MV-4-11 (cell line): ENCODE data around the gene SYCP2L.
"Not testable (repeated sequence)": the region's sequence is repeated elsewhere in the genome, so short reads cannot be mapped to it uniquely, and the experiment has no call there.

Source experiments
- DNase-seq: peaks from one replicate; lab custom pipeline; 2025; lab: John Stamatoyannopoulos, UW

Gene SYCP2L

DNA sequence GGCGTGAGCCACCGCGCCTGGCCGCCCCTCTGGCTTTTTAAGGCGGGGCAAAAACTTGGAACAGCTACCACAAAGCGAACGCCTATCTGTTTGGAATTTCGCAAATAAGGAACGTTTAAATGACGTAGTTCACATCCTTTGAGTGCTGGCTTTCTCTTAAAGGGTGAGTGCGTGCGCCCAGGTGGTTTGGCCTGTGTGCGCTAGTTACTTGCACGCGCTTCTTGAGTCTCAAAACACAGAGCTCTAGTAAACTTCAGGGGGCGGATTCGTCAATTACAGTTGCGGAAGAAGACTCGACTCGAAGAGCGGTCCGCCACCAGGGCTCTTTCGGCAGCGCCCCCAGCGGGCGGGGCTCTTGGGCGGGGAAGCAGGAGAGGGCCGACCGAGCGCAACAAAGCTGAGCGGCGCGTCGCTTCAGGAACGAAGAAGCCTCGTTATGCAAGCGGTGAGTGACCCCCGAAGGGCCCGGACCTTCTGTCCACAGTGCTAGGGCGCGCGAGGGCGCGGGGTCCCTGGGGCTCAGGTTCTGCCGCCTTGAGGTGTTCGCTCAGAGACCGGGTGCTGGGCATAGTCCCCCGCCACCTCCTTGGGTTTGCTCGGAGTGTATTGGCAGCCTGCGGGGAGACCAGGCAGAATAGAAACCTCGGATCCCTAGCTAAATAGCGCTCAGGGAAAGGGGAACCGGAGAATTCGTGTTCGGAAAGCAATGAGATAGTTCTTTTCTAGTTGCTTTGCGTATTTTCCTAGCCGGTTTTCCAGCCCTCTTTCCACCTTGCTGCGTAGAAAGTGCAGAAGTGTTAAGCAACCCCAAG is at the start of gene SYCP2L:
SYCP2L (plus strand) TSS at position 362 of the 812 bp plus-strand sequence; CDS start at position 437, 75 bp downstream.
- DNase-seq, result peak; percentile 72

DNA sequence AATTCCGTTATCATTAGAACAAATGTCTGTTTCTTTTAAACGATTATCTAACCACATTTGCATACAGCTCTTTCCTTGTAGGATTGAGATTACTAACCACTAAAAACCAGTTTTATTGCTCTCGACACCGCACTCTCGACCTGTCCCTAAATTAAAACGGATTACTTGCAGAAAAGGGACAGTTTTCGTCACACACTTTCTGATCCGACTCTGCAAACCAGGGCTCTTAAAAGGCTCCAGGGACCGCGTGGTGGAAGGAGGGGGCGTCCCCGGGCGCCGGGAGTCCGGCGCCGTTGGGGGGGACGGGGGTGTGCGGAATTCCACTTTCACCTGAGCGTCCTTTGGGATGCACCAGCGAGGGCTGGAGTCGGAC is 49.2 kb upstream of the SYCP2L start:
- no peak for DNase-seq

DNA sequence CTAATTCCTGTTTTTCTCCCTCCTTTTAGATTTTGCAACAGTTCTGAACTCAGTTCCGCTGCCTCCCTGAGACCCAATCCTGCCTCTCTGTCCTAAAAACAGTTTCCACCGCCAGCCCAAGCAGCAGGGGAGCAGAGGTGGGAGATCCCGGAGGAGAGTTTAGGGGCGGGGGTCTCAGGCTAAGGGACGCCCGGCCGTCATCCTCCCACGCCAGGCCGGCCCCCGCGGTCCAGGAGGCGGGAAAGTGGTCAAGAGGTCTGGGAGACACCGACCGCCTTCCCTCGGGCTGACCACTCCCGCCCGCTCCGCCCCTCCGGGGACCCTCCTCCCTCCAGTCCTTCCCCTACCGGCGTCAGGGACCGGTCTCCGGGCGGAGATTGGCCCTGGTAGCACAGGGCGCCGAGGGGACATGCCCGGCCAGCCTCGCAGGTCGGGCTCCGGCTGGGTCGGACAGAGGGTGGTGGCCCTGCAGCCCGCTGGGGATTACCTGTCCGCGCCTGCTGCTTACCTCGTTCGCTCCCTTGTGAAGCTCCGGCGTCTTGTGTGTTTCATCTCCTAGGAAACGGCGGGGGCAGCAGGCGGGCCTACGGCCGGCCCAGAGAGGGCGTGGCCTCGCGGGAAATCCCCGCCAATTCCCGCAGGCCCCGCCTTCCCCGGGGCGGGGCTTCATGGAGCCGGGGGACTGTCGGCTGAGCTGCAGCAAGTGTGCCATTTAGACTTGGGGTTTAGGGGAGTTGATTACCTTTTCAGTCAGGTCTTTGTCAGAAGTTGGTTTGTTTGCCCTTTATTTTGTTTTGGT is 48.7 kb upstream of the SYCP2L start, which contains the start of gene MAK:
MAK (minus strand) TSS at position 545 of the 799 bp plus-strand sequence. CDS start 7,891 bp downstream, outside the sequence.
- peak; percentile 75 for DNase-seq

DNA sequence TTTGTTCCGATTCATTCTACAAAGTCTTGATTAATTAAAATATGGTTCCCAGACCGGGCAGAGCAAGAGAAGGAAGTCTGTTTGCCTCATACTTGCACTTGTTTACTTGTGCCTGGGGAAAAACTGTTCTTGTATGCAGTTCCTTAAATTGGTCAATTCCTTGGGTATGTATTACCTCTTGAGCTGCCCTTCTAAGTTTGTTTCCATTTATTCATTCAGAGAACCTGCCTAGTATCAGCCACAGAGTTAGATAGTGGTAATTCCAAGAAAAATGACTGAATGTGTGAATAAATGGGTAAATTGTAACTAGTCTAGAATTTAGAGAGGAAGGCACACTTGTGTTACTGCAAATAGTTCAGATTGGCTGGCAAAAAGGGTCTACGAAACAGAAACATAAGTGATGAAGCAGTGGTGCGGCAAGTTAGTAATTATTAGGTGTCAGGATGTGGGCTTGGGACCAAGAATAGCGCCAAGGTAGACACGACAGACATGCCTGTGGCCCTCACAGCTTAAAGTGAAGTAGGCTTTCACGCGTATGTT is 48.0 kb upstream of the SYCP2L start:
- peak; percentile 75 for DNase-seq

DNA sequence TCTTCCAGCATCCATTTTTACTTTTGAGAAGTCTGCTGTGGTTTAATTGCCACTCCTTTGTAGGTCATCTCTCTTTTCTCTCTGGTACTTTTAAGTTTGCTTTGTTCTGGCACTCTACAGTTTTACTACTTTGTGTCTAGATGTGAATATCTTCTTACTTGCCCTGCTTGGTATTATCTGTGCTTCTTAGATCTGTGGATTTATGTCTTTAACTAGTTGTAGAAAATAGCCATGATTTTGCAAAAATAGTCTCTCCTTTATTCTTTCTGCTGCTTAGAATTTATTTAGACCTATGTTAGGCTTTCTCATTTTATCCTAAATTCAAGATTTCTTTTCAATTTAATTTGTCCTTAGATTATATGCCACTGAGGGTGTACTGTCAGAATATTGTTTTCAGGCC is 43.3 kb upstream of the SYCP2L start:
- DNase-seq, result no peak

DNA sequence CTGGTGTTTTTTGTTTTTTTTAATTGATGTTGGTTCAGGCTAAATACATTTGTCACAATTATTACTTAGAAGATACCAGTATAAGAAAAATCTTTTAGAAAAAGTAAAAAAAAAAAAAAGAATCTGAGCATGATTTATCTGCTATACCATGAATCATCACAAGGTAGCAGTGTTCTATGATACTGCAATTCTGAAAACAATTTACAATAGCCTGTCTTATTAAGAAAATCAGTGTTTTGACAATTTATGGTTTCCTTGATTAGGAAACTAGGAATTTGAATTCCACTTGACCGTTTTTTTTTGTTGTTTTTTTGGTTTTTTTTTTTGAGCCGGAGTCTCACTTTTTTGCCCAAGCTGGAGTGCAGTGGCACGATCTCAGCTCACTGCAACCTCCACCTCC is 39.2 kb upstream of the SYCP2L start:
- DNase-seq, result peak; percentile 11

DNA sequence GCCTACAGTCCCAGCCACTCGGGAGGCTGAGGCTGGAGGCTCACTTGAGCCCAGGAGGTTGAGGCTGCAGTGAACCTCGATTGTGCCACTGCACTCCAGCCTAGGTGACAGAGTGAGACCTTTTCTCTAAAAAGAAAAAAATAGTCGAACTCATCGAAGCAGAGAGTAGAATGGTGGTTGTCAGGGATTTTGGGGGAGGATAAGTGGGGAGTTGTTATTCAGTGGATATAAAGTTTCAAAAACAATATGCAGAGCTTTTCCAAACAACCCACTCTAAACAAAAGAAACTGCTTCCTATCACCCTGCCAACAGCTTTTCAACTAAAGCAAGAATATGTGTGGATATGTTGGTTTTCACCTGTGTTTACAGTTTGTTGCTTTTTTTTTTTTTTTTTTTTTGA is 37.0 kb upstream of the SYCP2L start:
- DNase-seq, result no peak

DNA sequence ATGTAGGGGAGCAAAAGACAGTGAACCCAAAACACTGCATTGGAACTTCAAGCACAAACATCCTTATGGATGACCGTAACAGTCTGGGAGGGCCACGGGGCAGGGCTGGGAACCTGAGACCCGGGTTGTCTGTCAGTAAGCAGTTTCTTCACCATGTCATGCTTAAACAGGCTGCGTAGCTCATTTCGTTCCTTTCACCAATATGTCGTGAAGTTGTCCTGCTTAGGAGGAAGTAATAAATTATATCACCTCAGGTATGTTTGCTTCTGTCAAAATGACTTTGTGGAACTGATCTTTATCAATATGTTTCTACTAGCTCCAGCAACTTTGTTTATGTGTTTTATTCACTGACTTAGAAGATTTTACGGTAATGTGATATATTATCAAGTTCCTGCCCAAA is 36.1 kb upstream of the SYCP2L start:
- no peak for DNase-seq

DNA sequence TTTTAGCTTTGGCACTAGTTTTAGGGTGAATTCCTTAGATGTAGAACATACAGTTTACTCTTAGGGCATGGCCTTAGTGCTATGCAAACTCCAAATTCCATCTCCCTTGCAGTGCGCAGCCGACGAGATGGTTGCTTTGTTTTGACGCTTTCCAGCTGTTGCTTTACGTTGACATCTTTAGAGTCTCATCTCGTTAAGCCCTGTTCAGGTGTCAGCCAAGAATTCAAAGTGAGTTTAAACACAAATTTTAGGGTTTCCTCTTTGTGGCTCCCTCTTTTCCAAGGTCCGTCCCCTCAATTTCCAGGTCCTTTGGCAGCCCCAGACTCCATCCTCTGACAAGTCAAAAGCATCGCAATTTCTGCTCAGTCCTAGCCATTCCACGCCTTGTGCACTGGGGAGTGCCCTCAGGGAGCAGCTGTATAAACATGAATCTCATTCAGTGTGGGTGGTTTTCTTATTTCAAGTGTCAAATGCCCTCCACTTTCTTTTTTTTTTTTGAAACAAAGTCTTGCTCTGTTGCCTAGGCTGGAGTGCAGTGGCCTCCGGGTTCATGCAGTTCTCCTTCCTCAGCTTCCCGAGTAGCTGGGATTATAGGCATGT is 34.4 kb upstream of the SYCP2L start:
- DNase-seq, result no peak

DNA sequence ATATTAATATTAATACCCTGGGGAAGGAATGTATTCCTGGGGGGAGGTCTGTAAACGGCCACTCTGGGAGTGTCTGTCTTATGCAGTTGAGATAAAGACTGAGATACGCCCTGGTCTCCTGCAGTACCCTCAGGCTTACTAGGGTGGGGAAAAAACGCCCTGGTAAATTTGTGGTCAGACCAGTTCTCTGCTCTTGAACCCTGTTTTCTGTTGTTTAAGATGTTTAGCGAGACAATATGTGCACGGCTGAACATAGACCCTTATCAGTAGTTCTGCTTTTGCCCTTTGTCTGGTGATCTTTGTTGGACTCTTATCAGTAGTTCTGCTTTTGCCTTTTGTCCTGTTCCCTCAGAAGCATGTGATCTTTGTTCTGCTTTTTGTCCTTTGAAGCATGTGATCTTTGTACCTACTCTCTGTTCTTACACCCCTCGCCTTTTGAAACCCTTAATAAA is 33.0 kb upstream of the SYCP2L start:
- peak; percentile 74 for DNase-seq

DNA sequence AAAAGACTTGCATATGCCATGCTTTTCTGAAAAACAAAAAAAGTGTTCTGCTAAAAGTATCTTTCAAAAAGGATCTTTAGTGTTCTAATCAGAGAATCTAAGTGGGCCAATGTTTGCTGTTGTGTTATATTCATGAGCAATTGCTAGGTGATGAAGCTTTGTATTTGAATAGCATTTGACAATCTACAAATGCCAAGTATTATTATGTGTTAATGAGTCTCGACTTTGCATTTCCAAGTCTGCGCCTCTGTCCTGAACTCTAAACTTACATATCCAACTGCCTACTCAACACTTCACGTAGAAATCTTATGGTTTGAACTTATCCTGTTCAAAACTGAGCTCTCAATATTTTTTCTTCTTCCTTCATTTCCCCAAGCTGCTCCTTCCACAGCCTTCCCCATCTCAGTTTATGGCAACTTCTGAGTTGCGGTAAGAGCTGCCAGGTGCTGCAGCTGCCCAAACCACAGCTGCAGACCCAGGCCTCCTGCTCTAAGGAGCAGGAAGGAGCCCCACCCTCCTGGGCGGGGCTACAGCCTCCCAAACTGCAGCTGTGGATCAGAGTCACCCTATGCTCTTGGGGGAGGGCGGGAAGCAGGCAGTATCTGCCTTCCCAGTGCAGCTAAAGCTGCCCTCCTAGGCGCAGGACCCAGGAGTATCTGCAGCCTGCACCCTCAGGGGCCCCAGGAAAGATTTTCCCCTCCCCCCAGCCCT is 31.8 kb upstream of the SYCP2L start:
- DNase-seq, result no peak

DNA sequence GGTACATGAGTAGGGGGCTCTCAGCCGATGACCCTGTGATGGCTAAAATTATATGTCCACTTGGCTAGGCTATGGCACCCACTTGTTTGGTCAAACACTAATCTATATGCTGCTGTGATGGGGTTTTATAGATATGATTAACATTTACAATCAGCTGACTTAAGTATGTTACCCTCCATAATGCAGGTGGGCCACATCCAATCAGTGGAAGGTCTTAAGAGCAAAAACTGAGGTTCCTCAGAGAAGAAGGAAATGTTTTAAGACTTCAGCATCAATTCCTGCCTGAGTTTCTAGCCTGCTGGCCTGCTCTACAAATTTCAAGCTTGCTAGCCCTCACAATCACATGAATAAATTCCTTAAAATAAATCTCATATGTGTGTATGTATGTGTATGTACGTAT is 29.6 kb upstream of the SYCP2L start:
- DNase-seq, result no peak

DNA sequence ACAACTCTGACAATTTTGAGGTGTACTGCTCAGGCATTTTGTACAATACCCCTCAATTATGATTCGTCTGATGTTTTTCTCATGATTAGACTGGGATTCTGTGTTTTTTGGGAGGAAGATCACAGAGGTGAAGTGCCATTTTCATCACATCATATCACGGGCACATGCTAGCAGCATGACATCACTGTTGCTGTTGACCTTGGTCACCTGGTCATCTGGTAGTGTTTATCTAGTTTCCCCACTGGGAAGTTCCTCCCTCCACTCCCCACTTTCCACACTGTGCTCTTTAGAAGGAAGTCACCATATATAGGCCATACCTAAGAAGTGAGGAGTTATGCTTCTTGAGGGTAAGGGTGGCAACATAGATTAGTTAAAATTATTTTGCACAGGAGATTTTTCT is 25.8 kb upstream of the SYCP2L start:
- DNase-seq, result no peak

DNA sequence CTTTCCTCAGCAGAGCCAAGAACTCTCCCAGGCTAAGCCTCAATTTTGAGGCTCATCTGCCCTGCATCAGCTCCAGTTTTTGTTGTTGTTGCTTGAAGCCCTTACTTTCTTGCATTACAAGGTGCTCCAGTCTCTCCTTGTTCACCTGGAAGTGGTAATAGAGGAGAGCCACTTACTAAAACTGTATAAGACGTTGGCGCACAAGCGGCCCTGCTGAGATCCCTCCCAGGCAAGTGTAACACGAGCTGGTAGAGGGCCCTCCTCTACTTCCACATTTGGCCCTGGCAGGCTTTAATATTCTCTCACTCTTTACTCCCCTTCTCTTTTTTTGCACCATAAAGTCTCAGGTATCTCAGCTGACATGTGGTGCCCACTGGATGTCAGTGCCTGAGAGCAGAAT is 24.5 kb upstream of the SYCP2L start:
- no peak for DNase-seq

DNA sequence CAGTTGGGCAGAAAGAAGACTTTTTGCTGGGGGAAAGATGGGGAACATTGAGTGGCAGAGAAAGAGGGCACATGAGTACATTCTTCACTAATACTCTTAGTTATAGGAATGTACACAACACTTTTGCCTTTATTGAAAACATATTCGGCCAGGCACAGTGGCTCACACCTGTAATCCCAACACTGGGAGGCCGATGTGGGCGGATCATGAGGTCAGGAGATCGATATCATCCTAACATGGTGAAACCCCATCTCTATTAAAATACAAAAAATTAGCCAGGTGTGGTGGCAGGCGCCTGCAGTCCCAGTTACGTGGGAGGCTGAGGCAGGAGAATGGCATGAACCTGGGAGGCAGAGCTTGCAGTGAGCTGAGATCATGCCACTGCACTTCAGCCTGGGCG is 23.8 kb upstream of the SYCP2L start:
- not testable (repeated sequence) for DNase-seq

DNA sequence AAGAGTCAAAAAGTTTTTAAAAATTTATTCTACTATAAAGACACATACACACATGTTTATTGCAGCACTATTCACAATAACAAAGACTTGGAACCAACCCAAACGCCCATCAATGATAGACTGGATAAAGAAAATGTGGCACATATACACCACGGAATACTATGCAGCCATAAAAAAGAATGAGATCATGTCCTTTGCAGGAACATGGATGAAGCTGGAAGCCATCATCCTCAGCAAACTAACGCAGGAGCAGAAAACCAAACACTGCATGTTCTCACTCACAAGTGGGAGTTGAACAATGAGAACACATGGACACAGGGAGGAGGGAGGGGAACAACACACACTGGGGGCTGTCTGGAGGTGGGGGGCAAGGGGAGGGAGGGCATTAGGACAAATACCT is 20.1 kb upstream of the SYCP2L start:
- DNase-seq, result not testable (repeated sequence)

DNA sequence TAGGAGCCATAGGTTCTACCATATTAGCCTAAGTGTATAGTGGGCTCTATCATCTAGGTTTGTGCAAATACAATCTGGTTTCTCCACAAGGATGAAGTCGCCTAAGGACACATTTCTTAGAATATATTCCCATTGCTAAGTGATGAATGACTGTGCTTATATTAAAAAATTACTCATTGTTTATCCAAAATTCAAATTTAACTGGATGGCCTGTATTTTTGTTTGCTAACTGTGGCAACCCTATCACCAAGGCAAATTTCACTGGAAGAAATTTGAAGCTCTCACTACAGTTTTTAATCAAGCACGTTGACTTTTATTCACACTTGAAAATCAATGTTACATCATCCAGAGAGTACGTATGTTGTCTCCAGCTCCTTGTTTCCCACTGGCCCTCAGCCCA is 18.9 kb upstream of the SYCP2L start:
- no peak for DNase-seq

DNA sequence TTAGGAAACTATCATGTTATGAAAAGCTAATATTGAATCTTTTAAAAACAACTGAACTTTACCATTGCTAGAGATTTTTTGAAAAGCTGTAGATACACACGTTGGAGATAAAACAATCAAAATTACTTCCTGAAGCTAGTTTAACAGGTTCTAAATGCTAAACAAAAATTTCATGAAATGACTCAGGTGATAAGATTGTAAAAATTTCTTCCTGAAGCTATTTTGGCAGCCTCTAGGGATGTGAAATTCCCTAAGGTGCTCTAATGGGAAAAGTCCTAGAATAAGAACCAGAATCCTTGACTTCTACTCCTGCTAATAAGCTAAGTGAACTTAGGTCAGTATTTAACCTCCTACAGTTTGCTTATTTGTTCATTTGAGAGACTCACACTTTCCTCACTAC is 13.5 kb upstream of the SYCP2L start:
- DNase-seq, result no peak

DNA sequence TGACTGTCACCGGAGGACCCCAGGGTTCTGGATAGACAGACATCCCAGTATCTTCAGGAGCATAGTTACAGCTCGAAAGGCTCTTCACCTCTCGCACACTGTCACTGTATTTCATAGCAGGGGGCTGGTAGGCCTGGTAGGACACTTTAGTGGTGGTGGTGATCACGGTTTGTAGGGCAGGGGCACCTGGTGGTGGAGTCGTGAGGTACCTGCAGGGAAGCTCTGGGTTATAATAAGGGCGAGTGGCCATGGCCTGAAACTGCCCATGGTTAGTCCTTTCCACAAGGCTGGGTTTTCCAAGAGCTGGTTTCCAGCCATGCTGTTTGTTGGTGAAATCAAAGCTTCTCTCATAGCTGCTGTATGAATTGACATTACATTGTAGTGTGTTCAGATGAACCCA is 12.6 kb upstream of the SYCP2L start:
- DNase-seq, result no peak

DNA sequence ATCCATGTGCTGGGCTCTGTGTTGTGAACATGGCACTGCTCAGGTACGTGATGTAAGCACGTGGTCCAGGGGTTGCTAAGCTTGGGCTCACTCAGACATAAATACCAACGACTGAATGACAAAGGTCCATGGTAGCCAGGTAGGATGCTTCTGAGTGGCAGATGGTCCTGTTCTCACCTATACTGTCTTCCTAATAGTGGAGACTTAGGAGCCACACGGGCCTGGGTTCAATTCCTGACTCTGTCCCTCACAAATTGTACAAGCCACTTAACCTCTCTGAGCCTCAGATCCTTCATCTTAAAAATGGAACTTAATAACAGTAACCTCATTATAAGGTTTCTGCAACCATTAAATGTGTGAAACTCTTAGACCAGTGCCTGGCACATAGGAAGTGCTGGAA is 11.8 kb upstream of the SYCP2L start:
- DNase-seq, result no peak

DNA sequence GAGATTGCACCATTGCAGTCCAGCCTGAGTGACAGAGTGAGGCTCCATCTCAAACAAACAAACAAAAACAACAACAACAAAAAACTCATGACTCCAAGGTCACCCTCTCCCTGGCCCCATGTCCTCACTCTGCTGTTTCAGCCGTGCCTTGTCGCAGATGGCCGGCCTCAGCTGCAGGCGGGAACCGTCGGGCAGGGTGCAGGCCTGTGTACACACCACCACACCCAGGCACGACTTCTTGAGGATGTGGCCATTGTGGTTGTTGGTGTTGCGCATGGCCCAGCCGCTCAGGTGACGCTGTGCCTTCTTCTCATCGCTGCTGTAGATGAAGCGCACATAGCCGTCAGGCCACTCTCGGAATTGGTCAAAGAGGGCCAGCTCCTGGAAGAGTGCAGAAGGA is 9.8 kb upstream of the SYCP2L start:
- no peak for DNase-seq

DNA sequence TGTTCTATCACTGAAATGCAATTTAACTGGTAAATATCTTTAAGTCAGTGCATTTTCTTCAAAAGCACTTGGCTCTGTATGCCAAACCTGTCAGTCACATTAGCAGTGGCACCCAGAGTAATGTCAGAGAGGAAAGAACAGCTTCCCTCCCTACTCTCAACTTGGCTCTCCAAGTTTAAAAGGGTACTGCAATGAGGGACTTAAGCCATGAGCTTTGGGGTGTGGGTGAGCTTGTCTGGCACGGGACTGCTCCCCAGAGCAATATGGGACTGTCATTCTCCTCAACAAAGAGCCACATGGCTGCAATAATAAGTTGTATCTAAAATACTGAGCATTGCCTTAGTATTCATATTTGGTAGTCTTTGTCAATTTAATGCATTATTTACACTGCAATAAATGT is 9.0 kb upstream of the SYCP2L start:
- DNase-seq, result no peak
